ENCODE data around the gene EMSY. TPM values are rescaled to one million over a fixed set of nuclear protein-coding genes. Genes with fewer than 3 reads are reported as not detected.

EMSY gene
- total and polyA plus RNA-seq, 11 donors = 5.8 to 37.6 (median 16.6) TPM

GRCh38 chr11:76506833-76507232 lies 62.0 kb downstream of the EMSY start:
- no peak overlapping the region for H3K4me3 ChIP-seq
- intact Hi-C loops (cut with DNase I) = loop anchor here in 1 of 10 donors (10.0 kb wide), 1 partner anchor 302 kb away; the partner anchor contains the start of gene WNT11
- no peaks in the 10 kb centered on the region for H3K27me3 ChIP-seq
- peaks cover 0 to 3% (median 0%) of the 10 kb centered on the region in 12 donors for H3K9me3 ChIP-seq
- ATAC-seq = no peak
- no peak for DNase-seq
- 93 to 98% (median 94%) methylated on average over 2 of the region's 2 CpGs for WGBS, 4 donors
- peaks cover 0 to 25% (median 2%) of the 10 kb centered on the region in 9 donors for H3K36me3 ChIP-seq
- no peak overlapping the region for H3K27ac ChIP-seq
- TF ChIP-seq POLR2A (IDR thresholded peaks at IDR 0.05) (no peak), CTCF (IDR thresholded peaks at IDR 0.05) (no peak)
- H3K4me1 ChIP-seq = peaks cover 0 to 3% (median 0%) of the 10 kb centered on the region in 12 donors

GRCh38 chr11:76510060-76511047 lies 65.5 kb downstream of the EMSY start:
- no peak for ATAC-seq
- DNase-seq = no peak
- TF ChIP-seq POLR2A (IDR thresholded peaks at IDR 0.05) (no peak), CTCF (IDR thresholded peaks at IDR 0.05) (no peak)
- Histone ChIP-seq H3K4me3 (no peak overlapping the region), H3K27me3 (no peaks in the 10 kb centered on the region), H3K36me3 (peaks cover 0 to 23% (median 7%) of the 10 kb centered on the region in 9 donors), H3K27ac (no peak overlapping the region), H3K9me3 (no peaks in the 10 kb centered on the region), H3K4me1 (peaks cover 0 to 14% (median 1%) of the 10 kb centered on the region in 12 donors)
- intact Hi-C loops (cut with DNase I) = loop anchor here in 6 of 10 donors (5.0 to 10.0 kb wide), 3 partner anchors 296 to 306 kb away; partner anchors contain the start of gene WNT11 (in 5 of the 6)
- 86 to 93% (median 89%) methylated on average over 5 of the region's 5 CpGs for WGBS, 4 donors

GRCh38 chr11:76512851-76513653 lies 68.2 kb downstream of the EMSY start:
- Histone ChIP-seq H3K36me3 (peaks cover 0 to 46% (median 30%) of the 10 kb centered on the region in 9 donors), H3K27me3 (no peaks in the 10 kb centered on the region), H3K27ac (no peak overlapping the region), H3K4me3 (no peak overlapping the region), H3K4me1 (peaks cover 0 to 14% (median 1%) of the 10 kb centered on the region in 12 donors), H3K9me3 (no peaks in the 10 kb centered on the region)
- intact Hi-C loops (cut with DNase I) = loop anchor here in 7 of 10 donors (2.0 to 10.0 kb wide), 4 partner anchors 298 to 308 kb away; partner anchors contain the start of gene WNT11 (in 6 of the 7)
- ATAC-seq (no peak), DNase-seq (no peak)
- WGBS, 4 donors = 69 to 86% (median 75%) methylated on average over 1 of the region's 1 CpG
- TF ChIP-seq POLR2A (IDR thresholded peaks at IDR 0.05) = no peak
- peak; percentile 17 to 66 (median 44) for TF ChIP-seq CTCF (IDR thresholded peaks at IDR 0.05)
